ENCODE data around the gene MTCL1. TPM values are rescaled to one million over a fixed set of nuclear protein-coding genes. Genes with fewer than 3 reads are reported as not detected.

Gene MTCL1
- total RNA-seq, 1 donor from 2014 or later, result 0.50 TPM

DNA sequence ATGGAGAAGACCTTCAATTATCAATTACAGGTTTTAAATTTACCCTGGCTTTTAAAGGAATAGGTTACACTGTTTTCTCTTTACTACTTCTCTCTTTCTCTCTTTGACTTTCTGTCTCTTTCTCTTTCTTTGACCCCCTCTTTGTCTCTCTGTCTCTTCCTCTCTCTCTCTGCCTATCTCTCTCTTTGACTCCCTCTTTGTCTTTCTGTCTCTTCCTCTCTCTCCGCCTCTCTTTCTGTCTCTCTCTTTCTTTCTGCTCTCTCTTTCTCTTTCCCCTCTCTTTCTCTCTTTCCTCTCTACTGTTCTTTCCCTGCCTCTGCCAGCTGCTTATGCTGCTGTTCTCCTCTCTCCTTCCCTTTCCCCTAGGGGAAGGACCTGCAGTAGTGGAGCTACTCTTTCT is 175.7 kb downstream of the MTCL1 start:
- no peak overlapping the region for H3K4me3 Mint-ChIP-seq (ENCODE audit: low read depth)
- no peaks in the 10 kb centered on the region for H3K4me1 Mint-ChIP-seq (ENCODE audit: low read depth)
- no peaks in the 10 kb centered on the region for H3K27me3 Mint-ChIP-seq (ENCODE audit: low read depth)
- DNase-seq (ENCODE audit: low spot score), result no peak
- peaks cover 10% of the 10 kb centered on the region for H3K9me3 Mint-ChIP-seq
- H3K27ac Mint-ChIP-seq, result no peak overlapping the region
- intact Hi-C loops (cut with micrococcal nuclease), result no loop called here
- H3K36me3 Mint-ChIP-seq (ENCODE audit: low read depth), result no peaks in the 10 kb centered on the region

Other genes starting within 250 kb of the MTCL1 start
- 14.7 and 17.2 TPM in 2 replicates for gene RAB12, start 96.1 kb upstream of the MTCL1 start, total RNA-seq